Fibroblast of pulmonary artery (primary cell): ENCODE results near the gene BLOC1S1.
A peak's percentile ranks its signal among the peaks of the same experiment; 100 is the strongest.

Experiments used
- DNase-seq: peaks from one replicate; pipeline ENCODE4 v3.0.0-alpha.2; 2010; ENCODE audit warnings: low read depth
- H3K4me3 ChIP-seq: replicated peaks from 2 replicates; pipeline ENCODE4 v1.5.1; 2011; ENCODE audit warnings: low read depth, mild to moderate bottlenecking, control low read depth, low read length, moderate library complexity
- TF ChIP-seq, protein P1 (sequence below): IDR thresholded peaks from 2 replicates; pipeline ENCODE4 v1.5.1; 2011; ENCODE audit warnings: mild to moderate bottlenecking, control low read depth, low read length, inconsistent platforms; ENCODE audit errors: missing control alignments

The BLOC1S1 gene

DNA sequence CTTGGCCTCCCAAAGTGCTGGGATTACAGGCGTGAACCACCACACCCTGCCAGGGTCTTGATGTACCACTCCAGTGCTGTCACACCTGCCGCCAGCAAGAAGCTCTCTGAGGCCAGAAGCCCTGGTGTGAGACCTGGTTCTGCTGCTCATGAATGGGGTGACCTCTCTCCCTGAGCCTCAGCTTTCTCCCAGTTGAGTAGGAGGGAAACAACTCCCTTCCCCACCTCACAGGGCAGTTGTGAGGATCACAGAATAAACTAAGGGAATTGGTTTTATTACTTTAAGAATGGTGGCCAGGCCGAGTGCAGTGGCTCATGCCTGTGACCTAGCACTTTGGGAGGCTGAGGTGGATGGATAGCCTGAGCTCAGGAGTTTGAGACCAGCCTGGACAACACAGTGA is 18.7 kb downstream of the BLOC1S1 start:
- H3K4me3 ChIP-seq, result no peak overlapping the region
- DNase-seq, result no peak
- TF ChIP-seq, protein P1, sequence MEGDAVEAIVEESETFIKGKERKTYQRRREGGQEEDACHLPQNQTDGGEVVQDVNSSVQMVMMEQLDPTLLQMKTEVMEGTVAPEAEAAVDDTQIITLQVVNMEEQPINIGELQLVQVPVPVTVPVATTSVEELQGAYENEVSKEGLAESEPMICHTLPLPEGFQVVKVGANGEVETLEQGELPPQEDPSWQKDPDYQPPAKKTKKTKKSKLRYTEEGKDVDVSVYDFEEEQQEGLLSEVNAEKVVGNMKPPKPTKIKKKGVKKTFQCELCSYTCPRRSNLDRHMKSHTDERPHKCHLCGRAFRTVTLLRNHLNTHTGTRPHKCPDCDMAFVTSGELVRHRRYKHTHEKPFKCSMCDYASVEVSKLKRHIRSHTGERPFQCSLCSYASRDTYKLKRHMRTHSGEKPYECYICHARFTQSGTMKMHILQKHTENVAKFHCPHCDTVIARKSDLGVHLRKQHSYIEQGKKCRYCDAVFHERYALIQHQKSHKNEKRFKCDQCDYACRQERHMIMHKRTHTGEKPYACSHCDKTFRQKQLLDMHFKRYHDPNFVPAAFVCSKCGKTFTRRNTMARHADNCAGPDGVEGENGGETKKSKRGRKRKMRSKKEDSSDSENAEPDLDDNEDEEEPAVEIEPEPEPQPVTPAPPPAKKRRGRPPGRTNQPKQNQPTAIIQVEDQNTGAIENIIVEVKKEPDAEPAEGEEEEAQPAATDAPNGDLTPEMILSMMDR, result no peak

DNA sequence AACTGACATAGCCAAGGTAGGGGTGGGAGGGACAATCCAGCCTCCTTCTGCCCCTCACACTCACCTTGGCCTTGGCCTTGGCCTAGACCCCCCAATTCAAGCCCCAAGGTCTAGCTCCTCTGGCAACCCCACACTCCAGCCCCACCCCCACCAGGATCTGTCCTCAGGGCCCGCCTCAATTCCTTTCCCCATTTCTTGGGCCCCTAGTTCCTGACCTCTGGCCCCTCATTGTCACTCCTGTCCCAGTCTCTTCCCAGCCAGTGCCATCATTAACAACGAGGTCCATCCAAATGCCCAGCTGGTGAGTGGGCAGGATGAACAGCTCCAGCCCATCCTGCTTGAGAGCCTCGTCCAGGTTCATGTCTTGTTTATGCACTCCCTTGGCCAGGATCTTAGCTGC is 20.2 kb downstream of the BLOC1S1 start:
- no peak for DNase-seq
- H3K4me3 ChIP-seq, result no peak overlapping the region
- TF ChIP-seq, protein P1, result no peak

DNA sequence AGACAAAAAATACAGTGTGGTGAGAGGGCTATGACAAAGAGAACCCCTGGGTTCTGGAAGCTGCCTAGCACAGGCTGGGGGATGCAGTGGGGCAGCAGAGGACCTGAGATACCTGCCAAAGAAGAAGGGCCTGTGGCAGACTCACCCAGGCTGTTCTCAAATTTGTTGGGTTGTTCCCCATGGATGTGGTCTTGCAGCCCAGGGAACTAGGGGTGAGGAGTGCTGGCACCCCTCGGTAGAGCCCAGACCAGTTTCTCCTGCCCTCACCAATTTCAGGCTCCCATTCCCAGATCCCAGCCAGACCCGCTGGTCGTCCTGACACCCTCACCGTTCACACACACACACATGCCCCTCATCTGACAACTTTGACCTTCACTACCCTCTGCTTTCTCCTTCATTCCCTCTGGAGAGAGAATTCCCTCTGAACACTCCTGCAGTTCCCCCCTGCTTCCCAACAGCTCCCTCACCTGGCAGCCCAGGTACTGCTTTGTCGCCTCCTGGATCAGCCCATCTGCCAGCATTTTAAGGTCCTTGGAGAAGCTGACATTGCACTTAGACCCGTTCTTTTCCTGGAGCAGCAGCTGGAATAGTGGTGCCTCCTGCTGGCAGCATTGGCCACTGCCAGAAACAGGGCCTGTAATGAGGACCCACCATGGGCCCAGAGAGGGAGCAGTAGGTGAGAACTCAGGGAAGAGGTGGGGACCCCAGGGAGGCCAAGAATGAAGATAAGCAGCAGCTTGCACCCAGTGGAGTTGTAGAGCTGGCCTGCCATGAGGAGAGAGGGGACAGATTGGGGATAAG is 21.1 kb downstream of the BLOC1S1 start:
- no peak overlapping the region for H3K4me3 ChIP-seq
- peak; percentile 81 for DNase-seq
- TF ChIP-seq, protein P1, result peak; percentile 97

DNA sequence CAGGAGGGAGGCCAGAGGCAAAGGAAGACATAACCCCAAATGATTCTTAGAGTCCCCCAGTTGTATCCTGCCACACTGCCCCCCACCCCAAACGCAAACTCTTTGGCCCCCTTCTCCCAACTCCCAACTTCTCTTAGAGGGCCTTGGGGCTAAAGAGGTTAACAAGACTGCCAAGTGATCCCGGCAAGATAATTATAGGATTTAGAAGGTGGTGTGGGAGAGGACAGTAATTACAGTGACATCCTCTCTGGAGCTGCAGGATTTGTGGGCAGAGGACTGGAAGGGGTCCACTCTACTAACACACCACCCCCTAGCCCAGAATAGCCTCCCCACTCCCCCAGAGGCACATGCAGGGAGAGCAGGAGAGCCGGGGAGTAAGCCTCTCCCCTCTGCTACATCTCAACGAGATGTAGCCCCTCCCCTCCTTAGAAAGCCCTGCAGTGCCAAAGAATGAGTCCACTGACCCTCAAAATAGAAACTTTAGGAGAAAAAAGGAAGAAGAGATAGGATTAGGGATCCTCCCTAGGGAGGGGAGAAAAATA is 21.8 kb downstream of the BLOC1S1 start:
- DNase-seq, result no peak

DNA sequence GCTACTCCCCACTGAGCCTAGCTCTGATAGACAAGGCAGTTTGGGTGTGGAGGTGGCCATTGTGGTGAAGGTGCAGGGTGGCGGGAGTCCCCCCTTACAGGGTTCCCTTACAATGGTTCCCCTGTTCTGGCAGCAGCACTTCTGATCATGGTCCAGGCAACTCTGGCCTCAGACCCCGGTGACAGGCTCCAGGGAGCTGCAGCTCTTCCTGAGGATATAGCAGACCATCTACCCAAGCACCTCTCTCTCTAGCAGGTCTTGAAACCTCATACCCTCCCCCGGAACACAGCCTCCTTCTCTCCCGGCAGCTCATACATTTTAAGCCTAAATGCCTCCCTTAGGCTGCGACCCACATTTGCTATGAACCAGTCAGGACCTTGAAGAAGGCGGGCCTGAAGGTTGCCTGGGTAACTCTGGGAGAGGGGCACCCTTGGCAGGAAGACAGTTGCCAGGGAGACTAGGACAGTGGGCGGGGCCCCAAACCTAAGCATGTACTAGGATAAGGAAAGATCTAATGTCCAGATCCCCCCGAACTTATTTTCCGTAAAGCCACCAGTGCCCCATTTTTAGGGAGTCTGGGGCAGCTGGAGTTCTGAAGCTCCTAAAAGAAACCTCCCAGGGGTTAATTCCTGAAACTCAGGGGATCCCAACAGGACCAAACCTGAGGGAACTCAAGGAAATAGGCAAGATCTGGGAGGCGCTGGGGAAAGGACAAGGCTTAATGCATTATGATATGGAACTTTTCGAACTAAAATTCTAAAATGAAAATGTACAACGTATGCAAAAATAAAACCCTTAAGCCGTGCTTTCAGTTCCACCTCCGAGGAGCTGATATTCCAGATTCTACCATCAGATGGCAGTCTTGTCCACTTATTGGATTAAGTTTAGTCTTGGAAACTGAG is 22.5 kb downstream of the BLOC1S1 start:
- H3K4me3 ChIP-seq, result peak overlapping the region; percentile 84
- TF ChIP-seq, protein P1, result peak; percentile 73
- peak; percentile 89 for DNase-seq

More for the DNA sequence above, 21.8 kb downstream of the BLOC1S1 start:
- TF ChIP-seq, protein P1, result no peak
- H3K4me3 ChIP-seq, result peak overlapping the region; percentile 84

DNA sequence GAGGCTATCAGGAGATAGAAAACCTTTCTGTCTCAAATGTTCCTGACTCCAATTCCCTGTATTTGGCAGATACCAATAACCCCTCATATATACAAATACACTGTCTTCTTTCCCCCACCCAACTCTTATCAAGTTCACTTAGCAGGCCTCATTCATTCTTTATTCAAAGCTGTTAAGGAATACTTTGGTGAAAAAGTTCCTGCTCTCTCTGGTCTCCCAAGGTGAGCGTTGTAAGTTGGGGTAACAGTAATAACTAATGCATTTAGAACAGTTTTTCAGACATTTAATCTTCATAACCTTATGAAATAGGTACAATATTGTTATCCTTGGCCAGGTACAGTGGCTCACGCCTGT is 23.2 kb downstream of the BLOC1S1 start:
- TF ChIP-seq, protein P1, result no peak
- peak overlapping the region; percentile 84 for H3K4me3 ChIP-seq
- DNase-seq, result no peak
